CD4-positive, alpha-beta T cell treated with Interleukin-17A for 1 hour (primary cell): ENCODE results near the gene CAMKMT.

Experiments used
- DNase-seq: peaks from one replicate; pipeline ENCODE4 v3.0.0-alpha.2; 2020

Gene CAMKMT

GRCh38 chr2:44706681-44707553 is 345.2 kb downstream of the CAMKMT start:
- DNase-seq: no peak

GRCh38 chr2:44707945-44708660 is 346.4 kb downstream of the CAMKMT start:
- peak; percentile 22 for DNase-seq

DNA sequence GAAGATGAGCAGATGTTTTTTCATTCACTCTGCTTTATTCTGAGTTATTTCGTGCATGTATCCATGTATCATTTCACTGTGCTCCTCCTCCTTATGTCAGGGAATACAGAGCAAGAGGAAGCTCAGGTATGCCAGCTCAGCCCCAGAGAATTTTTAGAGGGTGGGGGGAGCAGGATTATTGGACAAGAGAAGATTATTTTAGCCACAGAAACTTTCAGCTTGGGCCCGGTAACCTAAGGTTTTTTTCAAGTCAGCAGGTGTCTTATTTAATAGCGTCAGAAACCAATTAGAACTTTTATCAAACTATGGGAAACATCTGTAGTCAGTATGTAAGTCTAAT is 346.9 kb downstream of the CAMKMT start:
- no peak for DNase-seq

GRCh38 chr2:44713170-44713569 is 351.4 kb downstream of the CAMKMT start:
- no peak for DNase-seq

DNA sequence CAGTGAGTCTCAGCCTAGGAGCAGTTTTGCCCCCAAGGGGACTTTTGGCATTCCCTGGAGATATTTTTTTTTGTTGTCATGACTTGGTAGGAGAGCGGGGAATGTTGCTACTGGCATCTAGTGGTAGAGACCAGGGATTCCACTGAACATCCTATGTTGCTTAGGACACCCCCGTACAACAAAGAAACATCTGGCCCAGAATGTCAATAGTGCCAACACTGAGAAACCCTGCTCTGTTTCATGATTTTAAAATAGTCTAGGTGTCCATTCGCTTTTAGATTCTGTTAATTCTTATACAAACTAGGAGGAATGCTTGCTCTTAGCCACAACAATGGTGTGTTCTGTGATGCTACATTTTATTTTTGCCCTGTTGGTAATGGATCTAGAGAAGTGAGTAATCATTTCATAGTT is 353.9 kb downstream of the CAMKMT start:
- DNase-seq: no peak

DNA sequence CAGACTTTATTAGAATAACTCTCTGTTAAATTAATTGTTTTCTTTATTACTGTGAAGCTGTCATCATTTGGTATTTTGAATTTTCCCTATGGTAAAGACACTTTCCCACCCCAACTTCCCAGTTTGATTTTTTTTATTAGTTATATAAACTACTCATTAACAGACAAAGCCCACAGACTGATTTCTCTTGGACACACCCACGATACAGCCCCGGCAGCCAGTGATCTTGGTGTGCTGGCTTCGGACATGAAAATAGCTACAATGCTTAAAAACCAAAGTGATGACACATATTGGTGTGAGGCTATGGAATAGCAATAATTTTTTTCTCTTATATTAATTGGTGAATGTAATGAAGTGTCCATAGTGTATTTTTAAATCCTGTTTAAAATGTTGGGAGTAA is 354.4 kb downstream of the CAMKMT start:
- no peak for DNase-seq

DNA sequence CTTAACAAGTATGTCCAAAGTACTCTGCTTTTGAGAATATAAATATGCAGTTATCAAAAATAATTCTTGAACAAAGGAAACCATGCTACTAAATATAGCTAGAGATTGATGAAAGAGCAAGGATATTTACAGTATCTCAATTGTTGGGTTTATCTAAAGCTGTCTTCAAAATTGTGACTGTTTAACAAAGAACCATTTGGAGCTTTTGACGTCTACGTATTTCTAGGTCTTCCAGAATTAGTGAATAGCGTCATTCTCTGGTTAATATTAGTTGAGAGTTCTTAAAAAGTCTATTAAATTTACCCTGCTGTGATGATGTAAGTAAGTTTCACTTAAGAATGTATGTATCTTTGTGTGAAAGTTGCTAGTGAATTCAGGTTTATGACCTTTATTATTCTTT is 356.7 kb downstream of the CAMKMT start:
- DNase-seq: no peak

DNA sequence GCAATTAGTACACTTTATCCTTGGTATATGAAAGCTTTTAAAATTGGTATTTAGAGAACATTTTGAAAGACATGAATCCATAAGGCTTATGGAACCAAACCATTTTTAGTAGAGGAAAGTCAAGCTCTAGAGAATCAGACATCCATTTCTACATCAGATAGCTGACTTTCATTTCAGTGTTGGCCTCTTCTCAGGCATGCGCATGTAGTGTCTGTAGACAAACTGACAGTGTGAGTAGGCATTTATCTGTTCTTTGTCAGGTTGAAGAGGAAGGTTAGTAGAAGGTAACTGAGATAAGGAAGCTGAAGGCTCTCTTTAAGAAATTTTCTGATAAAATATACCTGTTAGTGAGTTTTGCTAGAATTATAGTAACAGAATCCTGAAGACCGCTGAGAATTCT is 357.8 kb downstream of the CAMKMT start:
- no peak for DNase-seq

- no peak for DNase-seq
These were observed 360.4 kb downstream of the CAMKMT start for GRCh38 chr2:44722026-44722625.

DNA sequence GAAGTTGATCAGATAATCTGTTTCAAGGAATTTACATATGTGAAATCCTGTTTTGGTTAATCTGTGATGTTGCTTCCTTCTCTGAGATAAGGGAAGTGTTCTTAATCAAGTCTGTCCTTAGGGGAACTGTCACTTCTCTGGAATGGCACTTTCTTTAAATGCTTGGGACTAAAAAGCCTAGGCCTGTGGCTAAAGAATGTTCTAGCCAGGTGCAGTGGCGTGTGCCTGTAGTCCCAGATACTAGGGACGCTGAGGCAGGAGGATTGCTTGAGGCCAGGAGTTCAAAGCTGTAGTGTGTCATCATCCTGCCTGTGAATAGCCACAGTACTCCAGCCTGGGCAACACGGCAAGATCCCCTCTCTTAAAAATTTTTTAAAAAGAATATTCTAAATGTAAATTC is 362.2 kb downstream of the CAMKMT start:
- no peak for DNase-seq

DNA sequence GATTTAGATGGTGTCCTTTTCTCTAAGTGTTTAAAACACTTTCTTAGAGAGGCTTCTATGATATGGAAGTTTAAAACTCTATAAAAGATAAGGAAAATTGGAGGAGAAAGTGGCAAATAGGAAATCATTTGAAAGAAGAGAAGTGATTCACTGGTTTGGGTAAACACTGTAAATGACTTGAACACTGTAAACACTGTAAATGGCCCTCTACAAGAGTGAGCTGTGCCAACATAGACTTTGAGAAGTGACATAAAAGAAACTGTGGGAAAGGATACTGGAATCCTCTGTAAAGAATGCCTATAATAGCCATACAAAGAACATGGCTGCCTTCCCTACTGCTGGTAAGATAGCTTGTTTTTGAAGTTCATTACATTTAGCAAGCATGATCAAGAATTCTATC is 368.8 kb downstream of the CAMKMT start:
- DNase-seq: no peak

- DNase-seq: no peak
These were observed 369.8 kb downstream of the CAMKMT start for GRCh38 chr2:44731505-44731904.

- DNase-seq: no peak
These were observed 374.7 kb downstream of the CAMKMT start for GRCh38 chr2:44736270-44736942.

GRCh38 chr2:44740678-44741077 is 378.9 kb downstream of the CAMKMT start:
- no peak for DNase-seq

GRCh38 chr2:44741507-44741906 is 379.8 kb downstream of the CAMKMT start:
- no peak for DNase-seq

- no peak for DNase-seq
These were observed 380.3 kb downstream of the CAMKMT start for GRCh38 chr2:44742057-44742456.

GRCh38 chr2:44743473-44743872 is 381.7 kb downstream of the CAMKMT start:
- no peak for DNase-seq

DNA sequence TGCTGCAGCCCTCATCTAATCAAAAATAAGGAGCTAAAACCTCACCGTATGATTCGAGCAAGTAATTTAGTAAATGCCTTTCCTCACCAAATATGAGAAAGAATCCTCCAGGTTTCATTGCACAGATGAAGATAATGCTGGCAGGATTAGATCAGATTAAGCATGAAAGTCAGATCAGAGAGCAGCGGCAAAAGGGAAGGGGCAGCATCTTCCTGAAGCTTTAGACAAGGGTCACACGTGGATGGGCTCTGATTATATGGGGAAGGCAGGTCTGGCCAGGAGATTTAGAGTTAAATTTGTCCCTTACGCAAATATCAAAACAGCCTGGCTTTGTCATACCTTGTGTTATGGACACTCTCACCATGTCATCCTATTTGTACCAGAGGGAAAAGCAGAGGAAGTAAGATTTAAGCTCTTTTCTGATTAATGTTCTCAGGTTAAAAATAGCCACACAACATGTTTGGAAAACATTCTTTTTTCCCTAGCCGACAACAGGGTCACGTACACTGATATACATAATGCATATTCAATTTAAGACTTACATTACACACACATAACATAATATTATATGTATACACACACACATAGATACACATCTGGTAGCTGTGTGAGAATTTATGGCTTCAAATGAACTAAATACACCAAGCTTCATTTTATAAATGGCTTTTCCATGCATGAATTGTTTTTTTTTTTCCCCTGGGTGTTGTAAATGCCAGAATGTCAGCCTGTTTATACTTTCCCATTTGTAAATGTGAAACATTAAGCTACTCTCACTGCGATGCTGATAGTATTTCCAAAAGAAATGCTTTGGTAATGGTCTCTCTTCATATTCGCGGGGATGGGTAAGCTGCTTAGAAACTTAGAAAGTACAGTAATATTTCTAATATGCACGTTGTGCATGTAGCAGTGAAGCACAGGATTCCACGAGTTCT is 383.5 kb downstream of the CAMKMT start:
- DNase-seq: no peak

DNA sequence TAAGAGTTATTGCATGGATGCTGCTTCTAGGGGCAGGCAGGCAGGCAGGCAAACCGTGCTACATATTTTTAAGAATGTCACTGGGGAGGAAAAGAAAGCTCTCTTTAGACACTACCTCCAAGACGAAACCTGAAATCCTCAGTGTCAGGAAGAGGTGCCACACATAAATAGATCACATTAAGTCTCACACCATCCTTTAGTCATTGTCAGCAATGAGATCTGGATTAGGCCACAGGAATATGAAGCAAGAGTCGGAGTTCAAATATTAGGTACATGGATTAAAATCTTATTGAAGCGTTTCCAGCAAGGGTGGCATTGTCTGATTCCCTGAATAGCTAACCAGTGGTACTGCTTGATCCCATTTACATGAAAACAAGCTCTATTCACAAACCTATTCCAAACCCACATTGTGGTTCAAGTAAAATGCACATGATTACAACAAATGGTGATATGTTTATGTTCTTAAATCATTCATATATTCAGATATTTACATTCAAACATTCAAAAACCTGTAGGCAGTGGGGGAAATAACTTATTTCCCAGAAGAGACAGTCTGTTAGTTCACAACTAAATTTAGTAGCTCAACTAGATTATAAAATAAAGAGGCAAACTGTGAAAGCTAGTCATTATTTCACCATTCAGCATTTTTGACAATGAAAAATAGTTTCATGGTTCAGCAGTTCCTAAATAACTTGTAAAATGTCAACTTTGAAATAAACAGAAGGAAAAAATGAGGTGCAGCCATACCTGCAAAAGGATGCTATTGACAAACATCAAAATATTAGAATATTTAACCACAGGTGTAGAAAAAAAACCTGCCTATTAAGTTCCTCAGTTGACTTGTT is 384.4 kb downstream of the CAMKMT start:
- DNase-seq: no peak

DNA sequence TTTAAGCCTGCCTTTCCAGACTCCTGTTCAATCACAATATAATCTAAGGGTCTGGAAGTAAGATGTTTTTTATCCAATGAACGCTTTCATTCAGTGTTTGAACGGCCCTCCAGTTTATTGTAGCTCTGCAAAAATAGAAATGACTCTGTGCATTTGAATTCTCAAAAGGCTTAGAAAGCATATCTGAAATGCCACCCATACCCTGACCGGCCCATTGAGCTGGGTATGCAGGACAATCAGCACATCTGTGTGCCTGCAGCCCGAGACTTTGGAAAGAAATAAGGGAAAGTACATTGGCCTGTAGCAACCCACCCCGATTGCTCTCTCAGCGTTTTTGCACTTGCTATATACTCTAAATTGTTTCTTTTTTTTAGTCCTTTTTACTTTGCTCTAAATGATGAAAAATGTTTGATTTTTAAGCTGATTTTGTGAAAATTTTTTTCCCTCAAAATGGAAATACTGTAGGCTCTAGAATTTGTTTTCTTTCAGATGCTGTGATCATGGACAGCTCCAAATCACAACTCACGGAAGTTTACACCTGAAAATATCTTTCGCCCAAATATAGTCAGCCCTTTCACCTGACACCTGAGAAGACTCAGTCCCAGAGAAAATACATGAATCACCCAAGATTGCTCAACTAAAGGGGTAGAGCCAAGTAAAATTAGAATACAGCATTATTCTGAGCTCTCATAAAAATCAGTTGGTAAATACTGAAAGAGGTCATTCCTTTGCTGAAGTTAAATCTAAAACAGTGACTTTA is 385.3 kb downstream of the CAMKMT start:
- DNase-seq: no peak

- DNase-seq: no peak
These were observed 386.0 kb downstream of the CAMKMT start for GRCh38 chr2:44747794-44748193.
